ENCODE results near the gene TJAP1. TPM values are rescaled to one million over a fixed set of nuclear protein-coding genes. Genes with fewer than 3 reads are reported as not detected.

TJAP1 gene
- total RNA-seq, 1 experiment from 2014 or later, result 50.5 TPM

- H2AFZ ChIP-seq, result no peak overlapping the region
- peaks cover 26% of the 10 kb centered on the region for H3K4me1 ChIP-seq (replicated peaks; ENCODE audit: insufficient read depth)
- H3K9me3 ChIP-seq (ENCODE audit: insufficient read depth, low read depth), result no peaks in the 10 kb centered on the region
- H3K36me3 ChIP-seq (ENCODE audit: low read depth), result no peaks in the 10 kb centered on the region
- intact Hi-C loops (cut with micrococcal nuclease; ENCODE audit: unreplicated experiment), result no loop called here
- H3K27me3 ChIP-seq (ENCODE audit: insufficient read depth, low read depth), result no peaks in the 10 kb centered on the region
- BruUV-seq (replicated peaks), result no TSS peak
- CTCF ChIA-PET, result interaction anchor here (0.6 kb wide), 1 partner anchor 13 kb away, joined by 17 read pairs; no protein-coding TSS in a partner anchor
- POLR2A ChIA-PET (ENCODE audit: unreplicated experiment), result no interaction called here
- no peak overlapping the region for H3K27ac ChIP-seq
- H3K9me2 ChIP-seq (ENCODE audit: insufficient read depth), result no peaks in the 10 kb centered on the region
- H3K4me2 ChIP-seq, result no peak overlapping the region
- H3K79me2 ChIP-seq (ENCODE audit: low read depth), result no peaks in the 10 kb centered on the region
- H3K4me3 ChIP-seq, result no peak overlapping the region
- DNase-seq, result no peak
- no peak for TF ChIP-seq CTCF (conservative IDR thresholded peaks at IDR 0.05)
- no peak for TF ChIP-seq EZH2 (IDR thresholded peaks at IDR 0.05; ENCODE audit: low read depth)
- no peaks in the 10 kb centered on the region for H4K20me1 ChIP-seq (ENCODE audit: insufficient read depth)
- H3F3A ChIP-seq (ENCODE audit: insufficient read depth, low read depth), result 0 out of 2 replicates have a peak, but pooled peaks cover 3% of the 10 kb centered on the region
Measured at GRCh38 chr6:43468240-43468639, 9.1 kb upstream of the TJAP1 start.

GRCh38 chr6:43468748-43469681, 8.4 kb upstream of the TJAP1 start:
- TF ChIP-seq EZH2 (IDR thresholded peaks at IDR 0.05; ENCODE audit: low read depth), result no peak
- no peak for TF ChIP-seq CTCF (conservative IDR thresholded peaks at IDR 0.05)
- no peaks in the 10 kb centered on the region for H3K36me3 ChIP-seq (ENCODE audit: low read depth)
- peak in 1 of 2 experiments; percentile 47 for DNase-seq
- 0 out of 2 replicates have a peak, but pooled peaks cover 3% of the 10 kb centered on the region for H3F3A ChIP-seq (ENCODE audit: insufficient read depth, low read depth)
- peaks cover 26% of the 10 kb centered on the region for H3K4me1 ChIP-seq (replicated peaks; ENCODE audit: insufficient read depth)
- no peaks in the 10 kb centered on the region for H4K20me1 ChIP-seq (ENCODE audit: insufficient read depth)
- H3K4me3 ChIP-seq, result no peak overlapping the region
- no peaks in the 10 kb centered on the region for H3K27me3 ChIP-seq (ENCODE audit: insufficient read depth, low read depth)
- H3K79me2 ChIP-seq (ENCODE audit: low read depth), result no peaks in the 10 kb centered on the region
- H3K9me2 ChIP-seq (ENCODE audit: insufficient read depth), result no peaks in the 10 kb centered on the region
- no peaks in the 10 kb centered on the region for H3K9me3 ChIP-seq (ENCODE audit: insufficient read depth, low read depth)
- H3K27ac ChIP-seq, result no peak overlapping the region
- CTCF ChIA-PET, result interaction anchor here (0.7 kb wide), 1 partner anchor 11 kb away, joined by 3 read pairs; no protein-coding TSS in a partner anchor
- H3K4me2 ChIP-seq, result no peak overlapping the region; the same call in 1 of the 2 replicates
- intact Hi-C loops (cut with micrococcal nuclease; ENCODE audit: unreplicated experiment), result no loop called here
- no peak overlapping the region for H2AFZ ChIP-seq
- BruUV-seq (replicated peaks), result no TSS peak
- POLR2A ChIA-PET (ENCODE audit: unreplicated experiment), result no interaction called here

- no peak overlapping the region for H3K4me3 ChIP-seq
- TF ChIP-seq CTCF (conservative IDR thresholded peaks at IDR 0.05), result no peak
- no peak for TF ChIP-seq EZH2 (IDR thresholded peaks at IDR 0.05; ENCODE audit: low read depth)
- ChIA-PET POLR2A (ENCODE audit: unreplicated experiment) (no interaction called here), CTCF (no interaction called here)
- H3K36me3 ChIP-seq (ENCODE audit: low read depth), result no peaks in the 10 kb centered on the region
- H3K27me3 ChIP-seq (ENCODE audit: insufficient read depth, low read depth), result no peaks in the 10 kb centered on the region
- DNase-seq, result no peak
- no peaks in the 10 kb centered on the region for H3K79me2 ChIP-seq (ENCODE audit: low read depth)
- 0 out of 2 replicates have a peak, but pooled peaks cover 3% of the 10 kb centered on the region for H3F3A ChIP-seq (ENCODE audit: insufficient read depth, low read depth)
- peaks cover 26% of the 10 kb centered on the region for H3K4me1 ChIP-seq (replicated peaks; ENCODE audit: insufficient read depth)
- H4K20me1 ChIP-seq (ENCODE audit: insufficient read depth), result no peaks in the 10 kb centered on the region
- no TSS peak for BruUV-seq (replicated peaks)
- no peak overlapping the region for H3K4me2 ChIP-seq
- H3K9me2 ChIP-seq (ENCODE audit: insufficient read depth), result no peaks in the 10 kb centered on the region
- no peak overlapping the region for H2AFZ ChIP-seq
- intact Hi-C loops (cut with micrococcal nuclease; ENCODE audit: unreplicated experiment), result no loop called here
- H3K9me3 ChIP-seq (ENCODE audit: insufficient read depth, low read depth), result no peaks in the 10 kb centered on the region
- H3K27ac ChIP-seq, result no peak overlapping the region
Measured at GRCh38 chr6:43469947-43470346, 7.4 kb upstream of the TJAP1 start.
